SU-DHL-6 (cell line): Measurements from ENCODE around the gene PIGO.

Experiments
- EZH2phosphoT487 ChIP-seq: fragments of 200-600 bp; sonication (generic), shearing (Covaris generic); conservative IDR thresholded peaks from 2 replicates; pipeline ENCODE4 v1.6.1; 2018; ENCODE audit warnings: mild to moderate bottlenecking, antibody characterized with exemption, low read length, moderate library complexity, mixed read lengths
- TF ChIP-seq, protein P1 (sequence below): fragments of 200-600 bp; sonication (generic); IDR thresholded peaks from one replicate; pipeline ENCODE4 v1.5.1; 2017; ENCODE audit warnings: antibody characterized with exemption, mild to moderate bottlenecking, low read length, moderate library complexity; ENCODE audit not compliant: insufficient read depth, poor library complexity, severe bottlenecking

GRCh38 chr9:35097573-35097972, 1.2 kb upstream of the PIGO start:
- TF ChIP-seq, protein P1, sequence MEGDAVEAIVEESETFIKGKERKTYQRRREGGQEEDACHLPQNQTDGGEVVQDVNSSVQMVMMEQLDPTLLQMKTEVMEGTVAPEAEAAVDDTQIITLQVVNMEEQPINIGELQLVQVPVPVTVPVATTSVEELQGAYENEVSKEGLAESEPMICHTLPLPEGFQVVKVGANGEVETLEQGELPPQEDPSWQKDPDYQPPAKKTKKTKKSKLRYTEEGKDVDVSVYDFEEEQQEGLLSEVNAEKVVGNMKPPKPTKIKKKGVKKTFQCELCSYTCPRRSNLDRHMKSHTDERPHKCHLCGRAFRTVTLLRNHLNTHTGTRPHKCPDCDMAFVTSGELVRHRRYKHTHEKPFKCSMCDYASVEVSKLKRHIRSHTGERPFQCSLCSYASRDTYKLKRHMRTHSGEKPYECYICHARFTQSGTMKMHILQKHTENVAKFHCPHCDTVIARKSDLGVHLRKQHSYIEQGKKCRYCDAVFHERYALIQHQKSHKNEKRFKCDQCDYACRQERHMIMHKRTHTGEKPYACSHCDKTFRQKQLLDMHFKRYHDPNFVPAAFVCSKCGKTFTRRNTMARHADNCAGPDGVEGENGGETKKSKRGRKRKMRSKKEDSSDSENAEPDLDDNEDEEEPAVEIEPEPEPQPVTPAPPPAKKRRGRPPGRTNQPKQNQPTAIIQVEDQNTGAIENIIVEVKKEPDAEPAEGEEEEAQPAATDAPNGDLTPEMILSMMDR: no peak
- TF ChIP-seq EZH2phosphoT487: no peak
